SK-N-SH (cell line): ENCODE data around the gene CADPS2. TPM values are rescaled to one million over a fixed set of nuclear protein-coding genes. Genes with fewer than 3 reads are reported as not detected.

ENCODE experiments used
- CTCF ChIA-PET: fragments of 300-600, 350-600 bp; formaldehyde crosslinking; extraction: SDS; loops from one replicate; lab custom pipeline; 2021; lab: Yijun Ruan, JAX
- POLR2A ChIA-PET: fragments of 350-600 bp; sonication (Branson Sonifier 250); formaldehyde crosslinking; extraction: SDS; loops from one replicate; lab custom pipeline; 2020; ENCODE audit warnings: antibody characterized with exemption, inconsistent platforms; lab: Yijun Ruan, JAX
- DNase-seq: peaks from one replicate; pipeline ENCODE4 v3.0.0; 2012
- H2AFZ ChIP-seq: fragments of 200-600 bp; sonication (generic); 2 replicates; pipeline ENCODE4 v1.8.1; 2016; ENCODE audit warnings: antibody characterized with exemption, mild to moderate bottlenecking, low read depth
- H3F3A ChIP-seq: fragments of 200-600 bp; sonication (generic); replicated peaks from 2 replicates; pipeline ENCODE3; 2016; ENCODE audit warnings: antibody characterized with exemption, mild to moderate bottlenecking; ENCODE audit not compliant: insufficient read depth
- H3K27ac ChIP-seq, 2 experiments: fragments of 200-500 bp in 1 of 2; fragments of 200-600 bp in 1 of 2; sonication (Bioruptor generic) in 1 of 2; sonication (generic), shearing (Covaris generic) in 1 of 2; 2 replicates each; pipeline versions ENCODE4 v1.5.1 to v1.6.1; 2014 to 2016; ENCODE audit warnings: low read depth in 2 of 2, inconsistent platforms in 1 of 2, low read length in 1 of 2, mild to moderate bottlenecking in 1 of 2, mixed read lengths in 1 of 2
- H3K27me3 ChIP-seq: fragments of 200-600 bp; sonication (generic), shearing (Covaris generic); 2 replicates; pipeline ENCODE4 v1.6.1; 2016; ENCODE audit warnings: mixed run types; ENCODE audit not compliant: insufficient read depth
- H3K36me3 ChIP-seq, 2 experiments: fragments of 200-500 bp in 1 of 2; fragments of 200-600 bp in 1 of 2; sonication (Bioruptor generic) in 1 of 2; sonication (generic) in 1 of 2; replicated peaks in 1 of 2; 2 replicates each; pipeline versions ENCODE3 to v1.5.1; 2014 to 2016; ENCODE audit warnings: low read length in 1 of 2, mild to moderate bottlenecking in 1 of 2; ENCODE audit not compliant: insufficient read depth in 2 of 2, control insufficient read depth in 1 of 2
- H3K4me1 ChIP-seq, 2 experiments: fragments of 200-500 bp in 1 of 2; fragments of 200-600 bp in 1 of 2; sonication (Bioruptor generic) in 1 of 2; sonication (generic), shearing (Covaris generic) in 1 of 2; 2 replicates each; pipeline versions ENCODE4 v1.5.1 to v1.6.1; 2014 to 2016; ENCODE audit warnings: low read depth in 1 of 2, low read length in 1 of 2, mixed run types in 1 of 2; ENCODE audit not compliant: insufficient read depth in 2 of 2, control insufficient read depth in 1 of 2
- H3K4me2 ChIP-seq: fragments of 200-600 bp; sonication (generic), shearing (Covaris generic); 2 replicates; pipeline ENCODE4 v1.6.1; 2017; ENCODE audit warnings: mixed run types
- H3K4me3 ChIP-seq, 2 experiments: fragments of 200-500 bp in 1 of 2; fragments of 200-600 bp in 1 of 2; sonication (Bioruptor generic) in 1 of 2; sonication (generic), shearing (Covaris generic) in 1 of 2; 2 replicates each; pipeline versions ENCODE4 v1.5.1 to v1.8.1; 2014 to 2016; ENCODE audit warnings: low read depth in 2 of 2, inconsistent platforms in 1 of 2, low read length in 1 of 2, mild to moderate bottlenecking in 1 of 2, mixed read lengths in 1 of 2, moderate library complexity in 1 of 2
- H3K79me2 ChIP-seq: fragments of 200-600 bp; sonication (generic); 2 replicates; pipeline ENCODE4 v1.8.1; 2017; ENCODE audit warnings: mild to moderate bottlenecking; ENCODE audit not compliant: insufficient read depth
- H3K9ac ChIP-seq: fragments of 200-600 bp; sonication (generic); 2 replicates; pipeline ENCODE4 v1.6.1; 2017; ENCODE audit warnings: mixed run types
- H3K9me2 ChIP-seq: fragments of 200-600 bp; sonication (generic); 2 replicates; pipeline ENCODE4 v1.6.1; 2017; ENCODE audit warnings: mixed run types
- H3K9me3 ChIP-seq: fragments of 200-600 bp; sonication (generic); 2 replicates; pipeline ENCODE4 v1.6.1; 2017; ENCODE audit warnings: mixed run types, mild to moderate bottlenecking, moderate library complexity
- H4K20me1 ChIP-seq: fragments of 200-600 bp; sonication (generic); 2 replicates; pipeline ENCODE4 v1.6.1; 2017; ENCODE audit warnings: mild to moderate bottlenecking, mixed run types; ENCODE audit not compliant: insufficient read depth
- EZH2phosphoT487 ChIP-seq: fragments of 200-600 bp; sonication (generic); IDR thresholded peaks from 2 replicates; pipeline ENCODE4 v1.6.1; 2017; ENCODE audit warnings: low read depth, mixed run types, mild to moderate bottlenecking, antibody characterized with exemption, moderate library complexity, borderline replicate concordance
- FOSL2 ChIP-seq: IDR thresholded peaks from 2 replicates; pipeline ENCODE4 v1.4.0; 2012; ENCODE audit warnings: low read depth, mild to moderate bottlenecking, moderate library complexity, borderline replicate concordance
- FOXJ3 ChIP-seq: sonication (generic); formaldehyde crosslinking; IDR thresholded peaks from 2 replicates; pipeline ENCODE4 v1.5.1; 2020; ENCODE audit warnings: mild to moderate bottlenecking, missing genetic modification reagents
- RXRA ChIP-seq: IDR thresholded peaks from 2 replicates; pipeline ENCODE4 v1.4.0; 2012; ENCODE audit warnings: low read depth, mild to moderate bottlenecking, borderline replicate concordance
- TCF12 ChIP-seq: IDR thresholded peaks from 2 replicates; pipeline ENCODE4 v1.4.0; 2012
- TEAD4 ChIP-seq: IDR thresholded peaks from 2 replicates; pipeline ENCODE4 v1.4.0; 2012; ENCODE audit warnings: mild to moderate bottlenecking, borderline replicate concordance; ENCODE audit not compliant: insufficient read depth
- WGBS: methylation state at CpG from one replicate; pipeline ENCODE4 v1.1.6; 2017; ENCODE audit warnings: low lambda C conversion rate; 5-methylcytosine and 5-hydroxymethylcytosine counted together
- polyA plus RNA-seq, 3 experiments: library from polyadenylated mRNA; depleted of rRNA; stranded (reverse); fragments of >200 nt; gene quantifications; 2 replicates each; pipeline ENCODE4 v1.2.3, GENCODE V29; 2012

Gene CADPS2
- polyA plus RNA-seq, 1 of the 3 experiments (the other 2 are of a cell fraction) = 0.05 TPM

DNA sequence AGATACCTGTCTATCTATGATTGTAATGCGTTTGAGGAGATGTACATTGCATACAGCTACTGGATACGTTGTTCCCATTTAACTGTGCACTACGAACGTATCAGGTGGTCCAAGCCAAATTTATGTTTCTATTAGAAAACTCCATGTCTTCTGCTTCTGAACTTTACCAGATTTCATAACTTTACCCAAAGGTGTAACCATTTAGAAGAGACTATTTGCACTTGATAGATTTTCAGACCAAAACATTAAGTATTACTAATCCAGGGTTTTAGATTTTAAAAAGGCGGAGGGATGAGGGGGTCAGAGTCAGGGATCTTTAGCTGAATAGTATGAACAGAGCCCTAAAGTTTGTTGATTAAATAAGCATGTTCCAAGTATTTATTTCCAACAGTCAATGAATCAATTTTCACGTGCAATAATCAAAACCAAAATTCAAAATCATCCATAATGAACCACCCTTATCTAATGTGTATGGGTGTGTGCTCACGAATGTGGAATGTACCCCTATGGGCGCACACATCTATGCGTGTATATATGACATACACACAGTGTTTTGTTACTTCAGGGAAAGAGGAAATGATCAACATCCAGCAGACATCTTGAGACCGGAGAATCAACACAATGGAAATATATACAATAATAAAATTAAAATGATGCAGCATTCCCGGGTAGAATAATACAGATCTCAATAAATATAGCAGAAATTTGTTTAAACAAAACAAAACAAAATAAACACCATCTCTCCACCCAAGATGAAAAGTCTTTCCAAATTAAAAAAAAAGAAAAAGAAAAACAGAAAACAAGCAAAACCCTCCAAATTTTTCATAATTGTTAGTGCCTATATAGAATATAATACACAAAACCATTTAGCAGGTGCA is 585.1 kb downstream of the CADPS2 start:
- Histone ChIP-seq H3K4me1 (no peaks in the 10 kb centered on the region), H3K27ac (no peak overlapping the region), H3F3A (no peaks in the 10 kb centered on the region), H3K27me3 (peaks cover 73% of the 10 kb centered on the region), H3K79me2 (no peaks in the 10 kb centered on the region), H4K20me1 (no peaks in the 10 kb centered on the region), H3K9me2 (no peaks in the 10 kb centered on the region), H3K4me3 (no peak overlapping the region), H3K36me3 (no peaks in the 10 kb centered on the region), H3K9me3 (no peaks in the 10 kb centered on the region), H3K9ac (no peak overlapping the region), H2AFZ (no peak overlapping the region), H3K4me2 (no peak overlapping the region)
- ChIA-PET CTCF (no interaction called here), POLR2A (no interaction called here)
- 5% methylated on average over 11 of the region's 11 CpGs for WGBS
- TF ChIP-seq FOSL2 (no peak), TCF12 (no peak), RXRA (no peak), EZH2phosphoT487 (peak; percentile 44; the same call in 1 of the 2 replicates), TEAD4 (no peak)
- no peak for DNase-seq

DNA sequence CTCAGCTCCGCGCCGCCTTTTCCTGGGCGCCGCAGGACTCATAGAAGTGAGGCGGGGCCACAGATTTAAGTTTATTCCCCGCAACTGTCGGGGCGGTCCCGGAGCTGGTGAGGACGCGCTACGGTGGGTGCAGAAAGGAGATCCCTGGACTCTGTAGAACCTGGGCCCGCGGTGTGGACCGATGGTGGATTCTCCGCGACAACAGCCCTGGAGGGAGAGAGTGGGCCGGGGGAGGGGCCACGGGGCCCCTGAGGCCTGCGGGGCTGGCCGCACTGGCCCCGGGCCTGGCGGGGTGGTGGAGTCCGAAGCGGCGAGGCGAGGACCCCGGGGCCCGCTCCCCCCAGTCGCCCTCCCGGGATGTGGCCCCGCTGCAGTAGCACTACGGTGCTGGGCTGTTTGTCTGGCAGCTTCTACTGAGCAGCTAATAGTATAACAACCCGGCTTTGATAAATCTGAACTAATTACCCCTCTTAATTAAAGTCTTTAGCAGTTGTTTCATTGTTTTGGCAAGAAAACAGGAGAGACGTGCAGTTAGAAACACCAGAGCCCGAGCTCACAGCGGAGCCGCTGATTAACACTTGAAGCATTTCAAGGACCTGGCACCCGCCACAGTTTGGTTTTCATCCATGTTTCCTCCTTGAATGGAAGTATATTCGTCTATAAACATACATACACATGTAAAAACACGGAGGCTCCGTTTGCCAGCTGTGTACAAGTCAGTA is 585.9 kb downstream of the CADPS2 start:
- WGBS = 15% methylated on average over 28 of the region's 43 CpGs
- CTCF ChIA-PET = no interaction called here
- Histone ChIP-seq H3K79me2 (no peaks in the 10 kb centered on the region), H3K27ac (no peak overlapping the region), H3K9me2 (no peaks in the 10 kb centered on the region), H3K27me3 (peaks cover 65% of the 10 kb centered on the region), H4K20me1 (no peaks in the 10 kb centered on the region), H2AFZ (no peak overlapping the region), H3K9me3 (no peaks in the 10 kb centered on the region), H3K9ac (no peak overlapping the region), H3K4me3 (no peak overlapping the region), H3K36me3 (no peaks in the 10 kb centered on the region), H3K4me1 (no peaks in the 10 kb centered on the region), H3K4me2 (no peak overlapping the region), H3F3A (no peaks in the 10 kb centered on the region)
- POLR2A ChIA-PET = no interaction called here
- TF ChIP-seq FOXJ3 (CRISPR knock-in tag) = no peak
- TF ChIP-seq EZH2phosphoT487 = 0 out of 2 replicates have a peak, but pooled peaks have one; percentile 33
- no peak for DNase-seq

DNA sequence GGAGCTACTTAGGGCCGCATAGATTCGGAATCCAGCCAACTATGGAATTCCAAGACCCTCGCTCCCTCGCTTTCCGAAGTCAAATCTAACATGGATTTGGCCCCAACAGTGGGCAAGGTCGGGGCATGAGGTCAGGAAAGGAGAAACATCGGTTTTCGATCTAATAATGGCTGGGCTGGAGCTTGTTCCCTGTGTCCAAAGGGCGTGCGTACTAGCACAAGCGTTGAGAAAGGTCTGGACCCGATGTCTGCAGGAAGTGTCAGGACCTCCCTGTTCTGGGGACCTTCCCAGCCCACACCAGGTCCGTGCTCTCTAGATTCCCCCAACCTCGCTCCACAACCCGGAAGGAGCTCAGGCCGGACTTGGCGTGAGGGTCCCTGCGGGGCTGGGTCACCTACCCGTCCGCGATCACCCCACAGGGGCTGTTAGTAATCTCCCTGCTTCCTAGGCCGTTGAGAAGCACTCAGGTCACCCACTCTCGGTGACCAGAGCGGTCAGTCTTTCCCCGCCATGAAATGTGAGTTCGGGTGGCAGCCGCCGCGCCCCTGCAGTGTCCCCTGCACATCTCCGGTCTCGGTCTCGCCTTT is 586.5 kb downstream of the CADPS2 start:
- peaks cover 59% of the 10 kb centered on the region for H3K27me3 ChIP-seq
- CTCF ChIA-PET = no interaction called here
- no peaks in the 10 kb centered on the region for H3K9me3 ChIP-seq

More for the DNA sequence above, 586.5 kb downstream of the CADPS2 start:
- H3K4me3 ChIP-seq = no peak overlapping the region
- H3K36me3 ChIP-seq = no peaks in the 10 kb centered on the region
- H3F3A ChIP-seq = no peaks in the 10 kb centered on the region
- POLR2A ChIA-PET = no interaction called here
- H3K9ac ChIP-seq = no peak overlapping the region
- DNase-seq = no peak
- H3K79me2 ChIP-seq = no peaks in the 10 kb centered on the region
- H3K4me1 ChIP-seq = no peaks in the 10 kb centered on the region
- H3K9me2 ChIP-seq = no peaks in the 10 kb centered on the region
- 18% methylated on average over 25 of the region's 32 CpGs for WGBS
- no peak for TF ChIP-seq FOXJ3 (CRISPR knock-in tag)
- H2AFZ ChIP-seq = no peak overlapping the region
- no peaks in the 10 kb centered on the region for H4K20me1 ChIP-seq
- no peak overlapping the region for H3K4me2 ChIP-seq
- H3K27ac ChIP-seq = no peak overlapping the region
